ENCODE data around the gene CPA1. TPM values are rescaled to one million over a fixed set of nuclear protein-coding genes. Genes with fewer than 3 reads are reported as not detected.

The CPA1 gene
- total and polyA plus RNA-seq, 8 donors: 0.34 to 1.5 (median 0.88) TPM; not detected in 1

- no peaks in the 10 kb centered on the region for H3K36me3 ChIP-seq
- TF ChIP-seq CTCF (IDR thresholded peaks at IDR 0.05): no peak
- no peaks in the 10 kb centered on the region for H3K27me3 ChIP-seq
- intact Hi-C loops (cut with DNase I): no loop called here
- H3K27ac ChIP-seq: no peak overlapping the region
- no peak overlapping the region for H3K4me3 ChIP-seq
- no peaks in the 10 kb centered on the region for H3K4me1 ChIP-seq
- no peak for DNase-seq
- ATAC-seq: no peak
- no peaks in the 10 kb centered on the region for H3K9me3 ChIP-seq
Measured at GRCh38 chr7:130415006-130415405, 34.7 kb downstream of the CPA1 start.

- Histone ChIP-seq H3K27ac (no peak overlapping the region), H3K4me1 (peaks cover 0 to 3% of the 10 kb centered on the region in 2 donors), H3K27me3 (no peaks in the 10 kb centered on the region), H3K4me3 (no peak overlapping the region), H3K36me3 (no peaks in the 10 kb centered on the region), H3K9me3 (no peaks in the 10 kb centered on the region)
- TF ChIP-seq CTCF (IDR thresholded peaks at IDR 0.05): no peak
- ATAC-seq (no peak), DNase-seq (no peak)
- intact Hi-C loops (cut with DNase I): no loop called here
Measured at GRCh38 chr7:130417213-130417612, 36.9 kb downstream of the CPA1 start.

GRCh38 chr7:130418306-130418705, 38.0 kb downstream of the CPA1 start:
- no peak for DNase-seq
- H3K27ac ChIP-seq: no peak overlapping the region
- H3K4me3 ChIP-seq: no peak overlapping the region
- no peak for ATAC-seq
- H3K27me3 ChIP-seq: no peaks in the 10 kb centered on the region
- no peaks in the 10 kb centered on the region for H3K9me3 ChIP-seq
- no peaks in the 10 kb centered on the region for H3K36me3 ChIP-seq
- no peak for TF ChIP-seq CTCF (IDR thresholded peaks at IDR 0.05)
- intact Hi-C loops (cut with DNase I): no loop called here
- peaks cover 0 to 3% of the 10 kb centered on the region in 2 donors for H3K4me1 ChIP-seq

GRCh38 chr7:130419658-130420057, 39.4 kb downstream of the CPA1 start:
- H3K27me3 ChIP-seq: no peaks in the 10 kb centered on the region
- TF ChIP-seq CTCF (IDR thresholded peaks at IDR 0.05): no peak
- H3K9me3 ChIP-seq: no peaks in the 10 kb centered on the region
- no peaks in the 10 kb centered on the region for H3K36me3 ChIP-seq
- no peak overlapping the region for H3K4me3 ChIP-seq
- intact Hi-C loops (cut with DNase I): no loop called here
- peak; percentile 57 for ATAC-seq
- H3K4me1 ChIP-seq: peaks cover 0 to 3% of the 10 kb centered on the region in 2 donors
- no peak overlapping the region for H3K27ac ChIP-seq
- DNase-seq: no peak

- DNase-seq: no peak
- no peaks in the 10 kb centered on the region for H3K9me3 ChIP-seq
- intact Hi-C loops (cut with DNase I): no loop called here
- H3K27ac ChIP-seq: peak overlapping the region in 1 of 2 donors; percentile 33
- H3K4me3 ChIP-seq: no peak overlapping the region
- no peaks in the 10 kb centered on the region for H3K27me3 ChIP-seq
- TF ChIP-seq CTCF (IDR thresholded peaks at IDR 0.05): no peak
- no peak for ATAC-seq
- H3K36me3 ChIP-seq: no peaks in the 10 kb centered on the region
- peaks cover 0 to 3% of the 10 kb centered on the region in 2 donors for H3K4me1 ChIP-seq
Measured at GRCh38 chr7:130420943-130421578, 40.8 kb downstream of the CPA1 start.
